ENCODE results near the gene NLGN4X.

- TF ChIP-seq POLR2AphosphoS5 (IDR thresholded peaks at IDR 0.05) (no peak), CTCF (IDR thresholded peaks at IDR 0.05) (peak in 2 of 3 experiments; percentile 30 to 41)
Measured at GRCh38 chrX:5876984-5877596, 351.6 kb downstream of the NLGN4X start.
